Hepatocyte (in vitro differentiated cells): ENCODE results near the gene KLHL18.

ENCODE experiments used
- EZH2 ChIP-seq: fragments of 200-600 bp; sonication (generic); IDR thresholded peaks from 2 replicates; pipeline ENCODE4 v1.6.1; 2016; ENCODE audit warnings: antibody characterized with exemption, mild to moderate bottlenecking, borderline replicate concordance
- TF ChIP-seq, protein P1 (sequence below): fragments of 200-600 bp; sonication (generic); IDR thresholded peaks from 2 replicates; pipeline ENCODE4 v1.5.1; 2016; ENCODE audit warnings: antibody characterized with exemption, mild to moderate bottlenecking; ENCODE audit not compliant: poor library complexity

DNA sequence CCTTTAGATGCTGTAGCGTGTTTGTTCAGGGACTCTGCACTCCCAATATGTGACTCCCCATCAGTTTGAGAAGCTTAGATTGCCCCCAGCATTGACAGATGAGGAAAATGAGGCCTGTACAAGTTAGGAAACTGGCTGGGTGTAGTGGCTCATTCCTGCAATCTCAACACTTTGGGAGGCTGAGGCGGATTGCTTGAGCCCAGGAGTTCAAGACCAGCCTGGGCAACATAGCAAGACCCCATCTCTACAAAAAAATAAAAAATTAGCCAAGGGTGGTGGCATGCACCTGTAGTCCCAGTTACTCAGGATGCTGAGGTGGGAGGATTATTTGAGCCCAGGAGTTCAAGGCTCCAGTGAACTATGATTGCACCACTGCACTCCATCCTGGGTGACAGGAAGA is 84.1 kb downstream of the KLHL18 start:
- TF ChIP-seq, protein P1, sequence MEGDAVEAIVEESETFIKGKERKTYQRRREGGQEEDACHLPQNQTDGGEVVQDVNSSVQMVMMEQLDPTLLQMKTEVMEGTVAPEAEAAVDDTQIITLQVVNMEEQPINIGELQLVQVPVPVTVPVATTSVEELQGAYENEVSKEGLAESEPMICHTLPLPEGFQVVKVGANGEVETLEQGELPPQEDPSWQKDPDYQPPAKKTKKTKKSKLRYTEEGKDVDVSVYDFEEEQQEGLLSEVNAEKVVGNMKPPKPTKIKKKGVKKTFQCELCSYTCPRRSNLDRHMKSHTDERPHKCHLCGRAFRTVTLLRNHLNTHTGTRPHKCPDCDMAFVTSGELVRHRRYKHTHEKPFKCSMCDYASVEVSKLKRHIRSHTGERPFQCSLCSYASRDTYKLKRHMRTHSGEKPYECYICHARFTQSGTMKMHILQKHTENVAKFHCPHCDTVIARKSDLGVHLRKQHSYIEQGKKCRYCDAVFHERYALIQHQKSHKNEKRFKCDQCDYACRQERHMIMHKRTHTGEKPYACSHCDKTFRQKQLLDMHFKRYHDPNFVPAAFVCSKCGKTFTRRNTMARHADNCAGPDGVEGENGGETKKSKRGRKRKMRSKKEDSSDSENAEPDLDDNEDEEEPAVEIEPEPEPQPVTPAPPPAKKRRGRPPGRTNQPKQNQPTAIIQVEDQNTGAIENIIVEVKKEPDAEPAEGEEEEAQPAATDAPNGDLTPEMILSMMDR: no peak
- no peak for TF ChIP-seq EZH2
